Suprapubic skin (tissue), 3 donors: ENCODE measurements around the gene OR2T27.

Source experiments
- CTCF ChIP-seq, 2 donors: fragments of 200-600 bp in 1 of 2; fragments of 450-650 bp in 1 of 2; sonication (generic) in 1 of 2; IDR thresholded peaks; one replicate each; pipeline ENCODE4 v1.5.1; 2016 to 2019; ENCODE audit warnings: antibody characterized with exemption in 2 of 2, mild to moderate bottlenecking in 1 of 2, moderate library complexity in 1 of 2
- POLR2A ChIP-seq, 2 donors: fragments of 450-650 bp; IDR thresholded peaks; one replicate each; pipeline ENCODE4 v1.6.1; 2017; ENCODE audit warnings: antibody characterized with exemption in 2 of 2, mild to moderate bottlenecking in 2 of 2, moderate library complexity in 2 of 2

DNA sequence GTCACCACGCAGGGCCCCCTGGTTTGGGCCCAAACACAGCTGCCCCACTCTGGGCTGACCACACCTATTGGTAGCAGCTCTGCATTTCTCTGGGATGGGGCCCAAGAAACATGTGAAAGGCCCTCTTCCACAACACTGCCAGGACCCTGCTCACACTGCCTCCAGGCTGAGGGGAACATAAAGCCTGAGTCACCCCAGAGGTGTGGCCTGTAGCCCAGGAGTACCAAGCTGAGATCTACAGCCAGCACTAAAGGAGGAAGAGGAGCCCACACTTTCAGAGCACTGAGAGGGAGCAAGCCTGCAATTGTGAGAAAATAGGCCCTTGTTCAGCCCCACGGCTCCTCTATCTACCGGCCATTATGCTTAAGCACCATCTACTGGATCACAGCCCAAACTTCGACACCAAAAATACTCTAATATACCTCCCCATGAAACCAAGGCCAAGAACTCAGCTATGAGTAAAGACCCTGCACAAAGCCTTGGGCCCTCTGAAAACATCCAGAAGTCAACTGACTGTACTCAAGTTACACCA is 43.4 kb downstream of the OR2T27 start:
- TF ChIP-seq POLR2A (IDR thresholded peaks at IDR 0.05), result no peak
- no peak for TF ChIP-seq CTCF (IDR thresholded peaks at IDR 0.05)
